LoVo (cell line): ENCODE data around the gene REV3L.

ENCODE experiments used
- DNase-seq: peaks from one replicate; pipeline ENCODE4 v3.0.0-alpha.2; 2016; ENCODE audit warnings: low spot score

Gene REV3L

GRCh38 chr6:111418971-111419693 is 63.9 kb downstream of the REV3L start:
- no peak for DNase-seq

DNA sequence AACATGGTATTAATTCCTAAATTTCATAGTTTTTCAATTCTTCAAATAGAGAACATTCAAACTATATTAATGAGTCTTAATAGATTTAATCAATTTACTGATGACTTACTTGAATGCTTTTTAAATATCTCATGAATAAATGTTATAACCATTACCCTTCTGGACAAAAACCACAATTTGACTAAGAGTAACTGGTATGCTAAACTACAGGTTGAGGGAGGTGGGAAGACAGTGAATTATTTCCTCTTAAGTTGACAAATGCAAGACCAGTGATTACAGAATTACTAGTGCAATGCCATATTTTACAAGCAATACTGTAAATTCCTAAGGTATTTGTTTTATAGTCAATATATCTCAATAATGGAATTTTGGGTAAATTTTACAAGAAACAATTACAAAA is 65.1 kb downstream of the REV3L start:
- no peak for DNase-seq

DNA sequence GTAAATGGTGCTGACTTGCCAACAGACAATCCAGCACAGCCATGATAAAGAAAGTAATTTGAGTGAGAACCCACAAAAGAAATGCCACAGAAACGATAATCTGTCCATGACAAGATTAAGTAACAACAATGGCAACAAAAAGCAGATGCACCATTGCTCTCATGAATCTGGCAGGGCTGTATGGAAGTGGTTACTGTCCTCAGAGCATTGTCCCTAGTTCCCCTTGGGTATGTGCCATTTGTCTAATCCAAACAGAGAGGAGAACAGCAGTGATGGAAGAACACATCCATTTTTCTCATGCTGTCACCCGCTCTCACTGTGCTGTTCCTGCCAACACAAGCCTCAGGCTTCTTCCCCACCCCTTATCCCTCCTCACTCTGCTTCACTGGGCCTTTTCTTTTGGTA is 65.8 kb downstream of the REV3L start:
- DNase-seq, result no peak

DNA sequence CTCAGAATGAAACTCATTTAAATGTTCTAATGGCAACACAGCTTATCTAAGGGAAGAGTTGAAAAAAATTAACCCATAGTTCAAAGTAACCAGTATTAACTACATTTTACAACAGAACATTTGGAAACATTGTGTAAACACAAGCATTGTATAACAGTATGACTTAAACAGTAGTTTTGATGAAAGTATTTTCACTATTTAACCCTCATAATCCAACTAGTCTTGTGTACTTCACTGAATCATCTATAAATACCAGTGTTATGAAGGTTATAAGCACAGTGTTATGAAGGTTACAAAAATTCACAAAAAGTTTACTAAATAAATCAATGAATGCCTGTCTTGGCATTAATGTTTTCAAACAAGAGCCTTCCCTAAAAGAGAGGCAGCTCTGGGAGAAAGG is 66.5 kb downstream of the REV3L start:
- no peak for DNase-seq

- no peak for DNase-seq
Observed at GRCh38 chr6:111414373-111414772, 68.6 kb downstream of the REV3L start.

GRCh38 chr6:111411978-111412566 is 70.9 kb downstream of the REV3L start:
- DNase-seq, result no peak

- DNase-seq, result no peak
Observed at GRCh38 chr6:111411046-111411445, 72.0 kb downstream of the REV3L start.

- no peak for DNase-seq
Observed at GRCh38 chr6:111410371-111410770, 72.6 kb downstream of the REV3L start.

GRCh38 chr6:111409430-111409829 is 73.6 kb downstream of the REV3L start:
- DNase-seq, result no peak

- no peak for DNase-seq
Observed at GRCh38 chr6:111407686-111408085, 75.3 kb downstream of the REV3L start.

DNA sequence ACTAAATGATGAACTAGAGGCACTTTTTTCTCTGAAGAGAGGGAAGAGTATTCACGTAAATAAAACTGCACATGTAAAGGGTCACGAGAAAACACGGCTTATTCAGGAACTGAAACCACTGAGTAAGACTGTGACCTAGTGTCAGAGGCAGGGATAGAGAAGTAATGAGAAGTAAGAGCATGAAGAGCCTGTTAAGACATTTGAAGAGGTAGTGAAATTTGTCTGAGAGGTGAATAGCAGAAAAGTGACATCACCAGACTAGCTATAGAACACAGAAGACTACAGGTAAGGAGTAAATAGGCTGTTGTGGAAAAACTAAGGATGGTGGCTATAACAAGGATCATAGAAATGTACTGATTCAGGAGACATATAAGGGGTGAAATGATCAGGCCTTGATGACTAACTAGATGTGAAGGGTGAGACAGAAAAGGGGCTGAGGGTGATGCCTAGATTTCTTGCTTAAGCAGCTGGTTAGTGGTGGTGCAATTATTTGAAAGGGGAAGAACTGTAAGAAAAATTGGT is 76.8 kb downstream of the REV3L start:
- DNase-seq, result no peak

GRCh38 chr6:111403388-111403787 is 79.6 kb downstream of the REV3L start:
- no peak for DNase-seq

DNA sequence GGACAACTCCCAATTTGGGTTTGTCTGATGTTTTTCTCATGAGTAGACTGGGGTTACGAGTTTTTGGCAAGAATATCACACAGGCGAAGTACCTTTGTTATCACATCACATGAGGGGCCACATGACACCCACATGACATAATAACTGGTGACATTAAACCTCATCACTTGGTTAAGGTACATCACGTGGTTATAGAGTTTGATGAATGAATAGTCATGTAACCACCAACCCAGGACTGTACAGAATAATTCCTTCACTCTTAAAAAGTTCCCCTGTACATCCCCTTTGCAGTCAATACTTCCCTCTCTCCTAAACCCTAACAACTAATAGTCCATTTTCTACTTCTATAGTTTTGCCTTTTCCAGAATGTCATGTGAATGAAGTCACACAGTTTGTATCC is 83.4 kb downstream of the REV3L start:
- DNase-seq, result no peak

DNA sequence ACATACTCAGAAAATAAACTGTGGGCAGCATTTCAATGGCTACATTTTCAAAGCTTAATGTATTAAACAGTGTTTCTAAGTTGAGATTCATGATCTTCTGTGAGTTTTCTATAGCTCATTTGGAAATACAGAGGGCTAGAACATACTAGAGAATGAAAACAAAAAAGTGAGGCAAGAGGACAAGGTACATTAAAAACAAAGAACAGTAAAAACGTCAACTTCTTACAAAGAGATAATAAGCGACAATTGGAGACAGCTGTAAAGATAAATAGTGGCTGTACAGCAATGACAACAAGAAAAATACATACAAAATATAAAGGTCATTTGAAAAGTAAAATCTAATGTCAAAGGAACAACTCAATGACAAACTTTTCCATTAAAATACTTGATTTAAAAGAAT is 94.3 kb downstream of the REV3L start:
- no peak for DNase-seq

- no peak for DNase-seq
Observed at GRCh38 chr6:111382476-111383294, 100.3 kb downstream of the REV3L start.

DNA sequence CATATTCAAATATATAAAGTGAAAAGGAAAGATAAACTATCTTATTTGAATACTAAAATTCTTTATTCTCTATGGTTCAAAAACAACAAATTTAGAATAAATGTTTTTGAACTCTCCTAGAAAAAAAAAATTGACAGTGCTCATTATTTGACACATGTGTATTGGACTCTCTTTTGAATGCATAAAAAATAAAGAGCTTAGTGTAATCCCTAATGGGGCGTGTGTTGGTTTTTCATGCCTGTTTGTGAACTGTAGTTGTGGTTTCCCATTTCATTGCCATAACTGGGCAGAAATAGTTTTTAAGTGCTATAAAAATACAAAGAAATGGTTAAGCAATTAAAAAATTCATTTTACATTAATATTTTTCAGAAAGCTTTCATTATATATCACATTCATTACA is 101.3 kb downstream of the REV3L start:
- DNase-seq, result no peak

- no peak for DNase-seq
Observed at GRCh38 chr6:111381123-111381522, 101.9 kb downstream of the REV3L start.

GRCh38 chr6:111379831-111380230 is 103.2 kb downstream of the REV3L start:
- DNase-seq, result no peak

GRCh38 chr6:111379302-111379701 is 103.7 kb downstream of the REV3L start:
- no peak for DNase-seq

DNA sequence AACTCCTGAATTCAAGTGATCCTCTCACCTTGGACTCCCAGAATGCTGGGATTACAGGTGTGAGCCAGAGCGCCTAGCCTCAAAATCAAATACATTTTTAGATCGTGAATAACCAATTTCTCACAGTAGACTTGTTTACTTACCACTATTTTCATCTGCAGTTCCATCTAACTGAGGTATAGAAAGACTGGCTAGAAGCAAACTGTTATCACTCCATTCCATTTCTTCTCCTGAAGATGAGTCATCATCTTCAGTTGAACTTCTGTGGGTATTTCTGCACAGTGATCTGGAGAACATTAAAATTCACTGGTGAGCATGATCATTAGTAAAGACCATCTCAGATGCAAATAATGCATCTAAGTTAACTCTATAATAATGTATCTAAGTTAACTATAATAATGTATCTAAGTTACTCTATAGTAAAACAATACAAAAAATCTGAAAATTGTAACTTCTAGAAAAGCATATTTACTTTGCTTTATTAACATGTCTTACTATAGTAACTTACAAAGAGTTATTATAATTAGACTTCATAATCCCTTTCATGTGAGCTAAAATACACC is 105.4 kb downstream of the REV3L start:
- no peak for DNase-seq

DNA sequence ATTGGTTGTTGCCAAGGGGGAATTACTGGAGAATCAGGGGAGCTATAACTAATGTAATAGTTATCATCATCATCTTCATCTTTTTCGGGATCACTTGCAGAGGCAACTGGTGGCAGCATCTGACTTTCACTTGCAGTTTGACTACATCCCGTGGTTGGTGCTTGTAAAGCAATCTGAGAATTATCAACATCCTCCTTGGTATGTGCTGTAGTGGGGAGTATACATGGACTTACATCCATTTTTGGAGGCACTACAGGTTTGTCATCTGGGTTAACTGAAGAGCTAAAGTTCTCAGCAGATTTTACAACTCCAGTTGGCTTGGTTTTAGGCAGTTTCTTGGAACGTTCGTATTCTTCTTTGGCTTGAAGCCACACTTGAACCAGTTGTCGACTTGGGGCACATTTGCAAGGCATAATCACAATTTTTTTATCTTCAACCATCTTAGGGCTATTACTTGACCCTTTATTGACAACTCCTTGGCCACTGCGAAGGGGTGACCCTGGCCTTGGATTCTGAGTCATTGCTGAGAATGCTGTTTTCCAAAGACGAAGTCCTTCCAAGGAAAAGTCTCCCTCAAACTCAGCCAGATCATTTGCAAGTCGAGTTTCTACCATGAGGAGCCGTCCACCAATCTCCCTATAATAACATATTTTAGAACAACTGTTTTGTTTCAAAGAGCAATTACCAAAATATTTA is 115.5 kb downstream of the REV3L start:
- DNase-seq, result no peak

- DNase-seq, result peak; percentile 6
Observed at GRCh38 chr6:111361648-111362047, 121.4 kb downstream of the REV3L start.
